OCI-LY1 (cell line): ENCODE measurements around the gene MFAP4.

ENCODE experiments used
- H2AFZ ChIP-seq: fragments of 200-600 bp; sonication (generic), shearing (Covaris generic); 2 replicates; pipeline ENCODE4 v1.6.0; 2014; ENCODE audit warnings: antibody characterized with exemption, mild to moderate bottlenecking, low read length
- H3F3A ChIP-seq: fragments of 200-600 bp; sonication (generic), shearing (Covaris generic); 2 replicates; pipeline ENCODE4 v1.6.0; 2014; ENCODE audit warnings: mild to moderate bottlenecking, antibody characterized with exemption, low read length, moderate library complexity; ENCODE audit not compliant: insufficient read depth
- H3K27ac ChIP-seq: fragments of 200-600 bp; sonication (generic); 2 replicates; pipeline ENCODE4 v1.5.1; 2014; ENCODE audit warnings: low read length, mixed run types, mild to moderate bottlenecking, low read depth; ENCODE audit not compliant: poor library complexity, severe bottlenecking
- H3K27me3 ChIP-seq: fragments of 200-600 bp; sonication (generic); 2 replicates; pipeline ENCODE4 v1.6.0; 2014; ENCODE audit warnings: antibody characterized with exemption, mild to moderate bottlenecking, low read length, moderate library complexity; ENCODE audit not compliant: insufficient read depth
- H3K36me3 ChIP-seq: fragments of 200-600 bp; sonication (generic); 2 replicates; pipeline ENCODE4 v1.6.1; 2014; ENCODE audit warnings: mild to moderate bottlenecking, antibody characterized with exemption, low read length, moderate library complexity, mixed read lengths; ENCODE audit not compliant: insufficient read depth
- H3K4me1 ChIP-seq: fragments of 200-600 bp; sonication (generic); 2 replicates; pipeline ENCODE4 v1.5.1; 2014; ENCODE audit warnings: mild to moderate bottlenecking, low read length, moderate library complexity; ENCODE audit not compliant: insufficient read depth, severe bottlenecking
- H3K4me2 ChIP-seq: fragments of 200-600 bp; sonication (generic), shearing (Covaris generic); 2 replicates; pipeline ENCODE4 v1.6.1; 2014; ENCODE audit warnings: low read length
- H3K4me3 ChIP-seq: fragments of 200-600 bp; sonication (generic); 2 replicates; pipeline ENCODE4 v1.5.1; 2014; ENCODE audit warnings: low read length, low read depth, mild to moderate bottlenecking, mixed read lengths; ENCODE audit not compliant: poor library complexity, severe bottlenecking
- H3K79me2 ChIP-seq: fragments of 200-600 bp; shearing (Covaris generic); 2 replicates; pipeline ENCODE4 v1.6.1; 2016; ENCODE audit warnings: mixed run types, low read length, mixed read lengths; ENCODE audit not compliant: insufficient read depth
- H3K9ac ChIP-seq: fragments of 200-600 bp; sonication (generic), shearing (Covaris generic); 2 replicates; pipeline ENCODE4 v1.6.1; 2014; ENCODE audit warnings: mild to moderate bottlenecking, low read length, mixed read lengths
- H3K9me2 ChIP-seq: fragments of 200-600 bp; sonication (generic), shearing (Covaris generic); 2 replicates; pipeline ENCODE4 v1.6.1; 2014; ENCODE audit warnings: low read depth, mild to moderate bottlenecking, low read length, mixed read lengths
- H3K9me3 ChIP-seq: fragments of 200-600 bp; shearing (Covaris generic); 2 replicates; pipeline ENCODE4 v1.6.1; 2014; ENCODE audit warnings: low read length, mixed read lengths
- H4K20me1 ChIP-seq: fragments of 200-600 bp; sonication (generic), shearing (Covaris generic); 2 replicates; pipeline ENCODE4 v1.6.0; 2016; ENCODE audit warnings: mild to moderate bottlenecking, low read length; ENCODE audit not compliant: insufficient read depth
- CTCF ChIP-seq: fragments of 200-600 bp; sonication (generic), shearing (Covaris generic); IDR thresholded peaks from 2 replicates; pipeline ENCODE4 v1.5.1; 2017; ENCODE audit warnings: mild to moderate bottlenecking, antibody characterized with exemption, low read length, moderate library complexity, mixed read lengths
- EZH2 ChIP-seq: fragments of 200-600 bp; sonication (generic), shearing (Covaris generic); IDR thresholded peaks from 2 replicates; pipeline ENCODE4 v1.8.0; 2017; ENCODE audit warnings: borderline replicate concordance, mixed run types, mild to moderate bottlenecking, antibody characterized with exemption, low read length, moderate library complexity, mixed read lengths

Gene MFAP4

GRCh38 chr17:19346351-19347255, 40.4 kb downstream of the MFAP4 start:
- Histone ChIP-seq H3K9me2 (no peaks in the 10 kb centered on the region), H3K27ac (no peak overlapping the region), H3K79me2 (no peaks in the 10 kb centered on the region), H2AFZ (no peak overlapping the region), H3K9ac (no peak overlapping the region), H4K20me1 (no peaks in the 10 kb centered on the region), H3K4me2 (no peak overlapping the region), H3K27me3 (no peaks in the 10 kb centered on the region), H3K36me3 (no peaks in the 10 kb centered on the region), H3K4me1 (peaks cover 9% of the 10 kb centered on the region), H3F3A (no peaks in the 10 kb centered on the region), H3K9me3 (no peaks in the 10 kb centered on the region), H3K4me3 (no peak overlapping the region)
- TF ChIP-seq EZH2 (no peak), CTCF (no peak)

GRCh38 chr17:19345486-19346350, 41.3 kb downstream of the MFAP4 start:
- no peak overlapping the region for H2AFZ ChIP-seq
- H3K9me3 ChIP-seq, result no peaks in the 10 kb centered on the region
- H3K79me2 ChIP-seq, result no peaks in the 10 kb centered on the region
- H3K9me2 ChIP-seq, result no peaks in the 10 kb centered on the region
- no peak overlapping the region for H3K4me3 ChIP-seq
- no peak overlapping the region for H3K27ac ChIP-seq
- H4K20me1 ChIP-seq, result no peaks in the 10 kb centered on the region
- no peaks in the 10 kb centered on the region for H3F3A ChIP-seq
- H3K4me1 ChIP-seq, result peaks cover 9% of the 10 kb centered on the region
- TF ChIP-seq EZH2, result no peak
- TF ChIP-seq CTCF, result no peak
- H3K36me3 ChIP-seq, result no peaks in the 10 kb centered on the region
- H3K4me2 ChIP-seq, result no peak overlapping the region
- no peak overlapping the region for H3K9ac ChIP-seq
- H3K27me3 ChIP-seq, result no peaks in the 10 kb centered on the region

- TF ChIP-seq CTCF (no peak), EZH2 (no peak)
- no peak overlapping the region for H2AFZ ChIP-seq
- no peak overlapping the region for H3K27ac ChIP-seq
Observed at GRCh38 chr17:19345067-19345460, 41.9 kb downstream of the MFAP4 start.

More at GRCh38 chr17:19345067-19345460, 41.9 kb downstream of the MFAP4 start:
- Histone ChIP-seq H3K27me3 (no peaks in the 10 kb centered on the region), H3K9me2 (no peaks in the 10 kb centered on the region), H3F3A (no peaks in the 10 kb centered on the region), H3K9ac (no peak overlapping the region), H3K36me3 (no peaks in the 10 kb centered on the region), H4K20me1 (no peaks in the 10 kb centered on the region), H3K4me1 (peaks cover 9% of the 10 kb centered on the region), H3K4me3 (no peak overlapping the region), H3K79me2 (no peaks in the 10 kb centered on the region), H3K9me3 (no peaks in the 10 kb centered on the region), H3K4me2 (no peak overlapping the region)
